PC-3 (cell line): Measurements from ENCODE around the gene LINC00237. TPM values are rescaled to one million over a fixed set of nuclear protein-coding genes. Genes with fewer than 3 reads are reported as not detected.

ENCODE experiments used
- ATAC-seq: fragments of 200-7000 bp; cut with Tn5 transposase; 2 replicates; pipeline ENCODE4 v1.9.1; 2020; ENCODE audit warnings: mild to moderate bottlenecking, moderate library complexity
- BruUV-seq: library from RNA; stranded (reverse); fragments of 400-500 nt; replicated peaks from 2 replicates; lab custom pipeline; 2021; lab: Mats Ljungman, UMichigan
- CTCF ChIA-PET: fragments of 300-600 bp; sonication (Branson Sonifier 250); formaldehyde crosslinking; loops from one replicate; lab custom pipeline; 2022; ENCODE audit warnings: antibody characterized with exemption; lab: Charles Lee
- POLR2A ChIA-PET: fragments of 300-600 bp; sonication (Branson Sonifier 250); formaldehyde crosslinking; loops from one replicate; lab custom pipeline; 2022; ENCODE audit warnings: antibody characterized with exemption; ENCODE audit not compliant: unreplicated experiment; lab: Charles Lee
- DNase-seq: peaks from one replicate; pipeline ENCODE4 v3.0.0-alpha.2; 2015
- H2AFZ ChIP-seq: fragments of 300-600 bp; sonication (generic); 2 replicates; pipeline ENCODE4 v1.6.0; 2016; ENCODE audit warnings: antibody characterized with exemption, low read length
- H3F3A ChIP-seq: fragments of 300-600 bp; sonication (generic); one replicate; pipeline ENCODE4 v1.6.0; 2017; ENCODE audit warnings: antibody characterized with exemption, low read length, control low read depth, mild to moderate bottlenecking; ENCODE audit not compliant: unreplicated experiment
- H3K27ac ChIP-seq: fragments of 300-600 bp; sonication (generic); 2 replicates; pipeline ENCODE4 v1.5.1; 2016; ENCODE audit warnings: mild to moderate bottlenecking, low read length
- H3K27me3 ChIP-seq: fragments of 300-600 bp; sonication (generic); 2 replicates; pipeline ENCODE4 v1.6.1; 2016; ENCODE audit warnings: low read length, mixed read lengths
- H3K36me3 ChIP-seq: fragments of 300-600 bp; sonication (generic); 2 replicates; pipeline ENCODE4 v1.6.1; 2016; ENCODE audit warnings: low read depth, mixed run types, low read length, mixed read lengths
- H3K4me1 ChIP-seq: fragments of 300-600 bp; sonication (generic); 2 replicates; pipeline ENCODE4 v1.5.1; 2016; ENCODE audit warnings: low read length; ENCODE audit not compliant: insufficient read depth
- H3K4me2 ChIP-seq: fragments of 300-600 bp; sonication (generic); 2 replicates; pipeline ENCODE4 v1.6.0; 2016; ENCODE audit warnings: low read length
- H3K4me3 ChIP-seq: fragments of 300-600 bp; sonication (generic); 2 replicates; pipeline ENCODE4 v1.5.1; 2016; ENCODE audit warnings: mild to moderate bottlenecking, low read length, mixed read lengths
- H3K79me2 ChIP-seq: fragments of 300-600 bp; sonication (generic); 2 replicates; pipeline ENCODE4 v1.6.1; 2017; ENCODE audit warnings: low read length, mixed read lengths
- H3K9ac ChIP-seq: fragments of 300-600 bp; sonication (generic); 2 replicates; pipeline ENCODE4 v1.6.0; 2016; ENCODE audit warnings: mild to moderate bottlenecking, low read length
- H3K9me2 ChIP-seq: fragments of 300-600 bp; sonication (generic); replicated peaks from 2 replicates; pipeline ENCODE4 v1.6.1; 2016; ENCODE audit warnings: mixed run types, low read length, mixed read lengths
- H3K9me3 ChIP-seq: fragments of 300-600 bp; sonication (generic); 2 replicates; pipeline ENCODE4 v1.6.1; 2016; ENCODE audit warnings: low read length, mixed read lengths
- H4K20me1 ChIP-seq: fragments of 300-600 bp; sonication (generic); 2 replicates; pipeline ENCODE4 v1.6.1; 2016; ENCODE audit warnings: low read length, mixed read lengths
- CTCF ChIP-seq: fragments of 300-600 bp; sonication (generic); conservative IDR thresholded peaks from 2 replicates; pipeline ENCODE4 v1.5.1; 2017; ENCODE audit warnings: antibody characterized with exemption, low read depth, mild to moderate bottlenecking, low read length
- EZH2 ChIP-seq: fragments of 300-600 bp; sonication (generic); IDR thresholded peaks from one replicate; pipeline ENCODE4 v1.6.1; 2017; ENCODE audit warnings: antibody characterized with exemption, mild to moderate bottlenecking, low read length; ENCODE audit not compliant: unreplicated experiment
- EZH2phosphoT487 ChIP-seq: fragments of 300-600 bp; sonication (generic); IDR thresholded peaks from 2 replicates; pipeline ENCODE4 v1.6.1; 2018; ENCODE audit warnings: mild to moderate bottlenecking, antibody characterized with exemption, low read length, borderline replicate concordance
- intact Hi-C: fragments of 100-400 bp; cut with micrococcal nuclease; formaldehyde crosslinking; loops from 2 replicates; pipeline ENCODE4 v1.9.0; 2023
- total RNA-seq: library from RNA; depleted of rRNA; stranded (reverse); fragments of >200 nt; gene quantifications from 2 replicates; pipeline ENCODE4 v1.2.3, GENCODE V29; 2014

LINC00237 gene
- total RNA-seq, 1 experiment from 2014 or later: not detected

- Histone ChIP-seq H3K4me1 (no peaks in the 10 kb centered on the region), H4K20me1 (no peaks in the 10 kb centered on the region), H3F3A (no peaks in the 10 kb centered on the region), H3K9me2 (no peaks in the 10 kb centered on the region), H3K9ac (no peak overlapping the region), H3K27ac (no peak overlapping the region), H3K27me3 (peaks cover 57% of the 10 kb centered on the region), H3K9me3 (no peaks in the 10 kb centered on the region), H3K36me3 (no peaks in the 10 kb centered on the region), H3K4me2 (no peak overlapping the region), H3K79me2 (no peaks in the 10 kb centered on the region), H3K4me3 (no peak overlapping the region), H2AFZ (no peak overlapping the region)
- no peak for ATAC-seq
- ChIA-PET POLR2A (interaction anchor here (0.6 kb wide), 1 partner anchor 186 kb away, joined by 3 read pairs; no protein-coding TSS in a partner anchor), CTCF (no interaction called here)
- DNase-seq: no peak
- no TSS peak for BruUV-seq
- TF ChIP-seq EZH2: no peak
- intact Hi-C loops: no loop called here
These were observed 4.7 kb downstream of the LINC00237 start for GRCh38 chr20:21101453-21101931.

- no peak overlapping the region for H3K9ac ChIP-seq
- H2AFZ ChIP-seq: no peak overlapping the region
- no peak overlapping the region for H3K4me2 ChIP-seq
These were observed 5.3 kb downstream of the LINC00237 start for GRCh38 chr20:21100578-21101452.

More at GRCh38 chr20:21100578-21101452, 5.3 kb downstream of the LINC00237 start:
- Histone ChIP-seq H3K9me2 (no peaks in the 10 kb centered on the region), H3K27me3 (peaks cover 52% of the 10 kb centered on the region), H3F3A (no peaks in the 10 kb centered on the region), H3K36me3 (no peaks in the 10 kb centered on the region), H4K20me1 (no peaks in the 10 kb centered on the region), H3K9me3 (no peaks in the 10 kb centered on the region), H3K79me2 (no peaks in the 10 kb centered on the region), H3K4me3 (no peak overlapping the region), H3K27ac (no peak overlapping the region), H3K4me1 (no peaks in the 10 kb centered on the region)
- no peak for DNase-seq
- ChIA-PET CTCF (no interaction called here), POLR2A (interaction anchor here (0.6 kb wide), 1 partner anchor 186 kb away, joined by 3 read pairs; no protein-coding TSS in a partner anchor)
- ATAC-seq: no peak
- no TSS peak for BruUV-seq
- intact Hi-C loops: no loop called here
- TF ChIP-seq EZH2phosphoT487 (no peak), CTCF (no peak), EZH2 (no peak)
